WI38 (cell line): Measurements from ENCODE around the gene NDUFAF7.
"Not testable (repeated sequence)": the region's sequence is repeated elsewhere in the genome, so short reads cannot be mapped to it uniquely, and the experiment has no call there.

Source experiments
- H3K4me3 ChIP-seq: 2 replicates; pipeline ENCODE4 v1.5.1; 2011; ENCODE audit warnings: low read depth, mild to moderate bottlenecking, control low read depth, low read length
- CTCF ChIP-seq: IDR thresholded peaks from 2 replicates; pipeline ENCODE4 v1.5.1; 2012; ENCODE audit warnings: low read depth, mild to moderate bottlenecking, control low read depth, low read length

NDUFAF7 gene

GRCh38 chr2:37291680-37292079 lies 60.2 kb downstream of the NDUFAF7 start:
- no peak overlapping the region for H3K4me3 ChIP-seq
- no peak for TF ChIP-seq CTCF

- not testable (repeated sequence) for H3K4me3 ChIP-seq
Observed at GRCh38 chr2:37294858-37295257, 63.4 kb downstream of the NDUFAF7 start.

GRCh38 chr2:37295469-37296073 lies 64.1 kb downstream of the NDUFAF7 start:
- no peak overlapping the region for H3K4me3 ChIP-seq
- TF ChIP-seq CTCF = no peak

- no peak for TF ChIP-seq CTCF
- H3K4me3 ChIP-seq = no peak overlapping the region
Observed at GRCh38 chr2:37297632-37298031, 66.2 kb downstream of the NDUFAF7 start.
